ENCODE measurements around the gene NECAP2. TPM values are rescaled to one million over a fixed set of nuclear protein-coding genes. Genes with fewer than 3 reads are reported as not detected.
A peak's percentile ranks its signal among the peaks of the same experiment; 100 is the strongest.

Gene NECAP2, protein sequence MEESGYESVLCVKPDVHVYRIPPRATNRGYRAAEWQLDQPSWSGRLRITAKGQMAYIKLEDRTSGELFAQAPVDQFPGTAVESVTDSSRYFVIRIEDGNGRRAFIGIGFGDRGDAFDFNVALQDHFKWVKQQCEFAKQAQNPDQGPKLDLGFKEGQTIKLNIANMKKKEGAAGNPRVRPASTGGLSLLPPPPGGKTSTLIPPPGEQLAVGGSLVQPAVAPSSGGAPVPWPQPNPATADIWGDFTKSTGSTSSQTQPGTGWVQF
- 51.3 TPM for total RNA-seq (ENCODE audit: insufficient read depth, low replicate concordance)

DNA sequence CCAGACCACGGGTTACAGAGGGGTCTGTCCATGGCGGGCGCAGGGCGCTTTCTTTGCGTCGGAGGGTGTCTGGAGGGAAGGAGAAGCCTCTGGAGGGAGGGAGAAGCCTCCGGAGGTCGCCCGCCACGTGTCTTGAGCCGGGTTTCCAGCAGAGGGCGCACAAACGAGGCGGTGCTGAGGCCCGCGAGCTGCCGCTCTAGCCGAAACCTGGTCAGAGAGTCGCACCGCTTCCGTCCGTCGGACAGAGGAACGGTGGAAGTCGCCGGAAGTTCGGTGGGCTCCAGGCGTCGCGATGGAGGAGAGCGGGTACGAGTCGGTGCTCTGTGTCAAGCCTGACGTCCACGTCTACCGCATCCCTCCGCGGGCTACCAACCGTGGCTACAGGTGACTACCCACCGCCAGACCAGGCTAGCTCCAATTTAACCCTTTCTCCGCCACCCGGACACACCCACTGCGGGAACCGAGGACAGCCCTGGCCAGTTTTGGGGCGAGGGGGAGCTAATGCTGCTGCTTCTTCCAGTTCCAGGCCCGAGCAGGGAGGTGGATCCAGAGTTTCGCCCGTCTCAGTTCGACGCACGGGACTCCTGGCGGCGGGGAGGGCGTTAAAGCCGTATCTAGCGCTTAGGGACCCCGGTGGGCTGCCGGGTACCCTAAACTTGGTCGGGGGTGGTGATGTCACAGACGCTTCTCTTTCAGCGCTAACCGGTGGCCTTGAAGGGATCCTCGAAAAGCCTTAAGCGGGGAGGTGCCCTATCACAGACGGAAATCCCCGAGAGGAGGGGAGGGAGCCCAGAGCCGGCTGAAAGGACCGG is at the start of gene NECAP2:
Gene NECAP2, plus strand, starts transcription at position 255 of the 812 bp plus-strand sequence. Its CDS starts 38 bp downstream, at position 293.
- DNase-seq (ENCODE audit: low spot score) = peak; percentile 94

DNA sequence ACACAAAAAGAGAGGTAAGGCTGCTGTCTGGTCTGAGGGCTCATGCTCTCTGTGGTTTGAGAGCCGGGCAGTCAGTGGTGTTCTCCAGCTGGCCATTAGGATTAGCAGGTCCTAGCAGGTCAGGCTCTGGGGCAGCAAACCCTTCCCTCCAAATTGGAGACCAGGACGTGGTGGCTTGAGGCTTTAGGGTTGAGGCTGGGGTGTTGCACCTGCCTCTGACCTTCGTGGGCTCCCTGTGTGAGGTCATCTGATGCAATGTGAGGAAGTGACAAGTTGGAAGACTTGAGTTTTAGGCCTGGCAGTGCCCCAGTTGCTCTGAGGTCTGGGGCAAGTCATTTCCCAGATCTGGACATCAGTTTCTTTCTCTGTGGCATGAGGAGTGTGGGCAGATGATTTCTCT is 49.1 kb upstream of the NECAP2 start:
- no peak for DNase-seq (ENCODE audit: low spot score)

DNA sequence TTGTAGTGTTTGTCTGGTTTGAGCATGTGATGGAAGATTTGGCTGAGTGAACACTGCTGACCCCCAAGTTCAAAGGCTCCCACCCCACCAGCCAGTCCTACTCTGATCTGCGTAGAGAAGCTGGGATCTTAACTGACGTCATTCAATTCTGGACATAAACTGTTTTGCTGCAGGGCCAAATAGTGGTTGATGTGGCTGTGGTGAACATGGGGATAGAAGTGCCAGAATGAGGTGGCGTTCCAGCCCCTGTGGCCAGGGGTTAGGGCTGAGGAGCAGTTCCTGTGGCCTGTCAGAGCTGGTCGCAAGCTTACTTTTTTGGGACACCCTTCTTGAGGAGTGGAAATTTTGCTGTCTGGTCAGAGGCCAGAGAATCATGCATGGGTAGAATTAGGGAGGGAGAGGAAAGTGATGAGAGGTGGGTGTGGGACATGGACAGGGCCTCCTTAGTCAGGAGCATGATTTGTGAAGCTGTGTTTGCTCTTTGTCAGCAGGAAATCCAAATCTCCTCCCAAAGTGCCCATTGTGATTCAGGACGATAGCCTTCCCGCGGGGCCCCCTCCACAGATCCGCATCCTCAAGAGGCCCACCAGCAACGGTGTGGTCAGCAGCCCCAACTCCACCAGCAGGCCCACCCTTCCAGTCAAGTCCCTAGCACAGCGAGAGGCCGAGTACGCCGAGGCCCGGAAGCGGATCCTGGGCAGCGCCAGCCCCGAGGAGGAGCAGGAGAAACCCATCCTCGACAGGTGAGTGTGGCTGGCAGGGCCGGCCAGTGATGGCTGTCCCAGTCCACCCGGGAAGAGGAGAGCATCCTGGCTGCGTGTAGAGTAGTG is 47.6 kb upstream of the NECAP2 start:
- DNase-seq (ENCODE audit: low spot score) = no peak

DNA sequence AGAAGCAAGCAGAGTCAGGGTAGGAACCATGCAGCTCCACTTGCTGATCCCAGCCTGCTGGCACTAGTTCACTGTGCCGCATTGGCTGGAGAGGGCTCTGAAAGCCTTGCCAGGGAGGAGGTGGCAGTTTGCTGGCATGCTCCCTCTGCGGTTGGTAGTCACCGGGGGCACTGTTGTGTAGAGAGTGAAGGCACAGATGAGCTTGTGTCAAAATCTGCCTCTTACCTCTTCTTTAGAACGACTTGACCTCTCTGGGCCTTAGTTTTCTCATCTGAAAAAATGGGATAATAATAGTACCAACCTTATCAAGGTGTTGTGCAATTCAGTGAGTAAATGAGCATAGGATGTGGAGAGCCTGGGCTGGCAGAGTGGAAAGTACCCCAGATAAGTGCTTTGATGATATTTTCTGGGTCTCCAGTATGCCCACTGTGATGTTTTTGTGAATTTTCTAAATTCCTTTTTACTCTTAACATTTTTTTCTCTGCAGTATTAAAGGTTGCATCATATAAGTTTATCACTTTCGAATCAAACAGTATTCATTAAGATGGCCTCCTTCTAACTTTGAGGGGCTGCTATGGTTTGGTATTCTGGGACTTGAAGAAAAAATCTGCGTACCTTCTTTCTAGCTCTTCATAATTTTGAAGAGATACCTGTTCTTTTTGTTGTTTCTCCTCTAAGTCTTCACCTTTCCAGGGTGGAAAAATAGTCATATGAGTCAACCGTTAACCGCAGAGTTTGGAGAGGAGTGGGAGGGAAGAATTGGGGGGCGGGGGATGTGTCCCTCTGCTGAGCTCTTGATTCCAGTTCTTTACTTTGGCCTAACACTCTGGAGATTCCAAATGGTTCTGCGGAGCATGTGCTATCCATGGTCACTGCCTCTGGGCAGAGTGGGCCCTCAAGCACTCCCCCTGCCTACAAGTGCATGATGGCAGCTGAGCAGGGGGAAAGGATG is 46.7 kb upstream of the NECAP2 start:
- DNase-seq (ENCODE audit: low spot score) = no peak

DNA sequence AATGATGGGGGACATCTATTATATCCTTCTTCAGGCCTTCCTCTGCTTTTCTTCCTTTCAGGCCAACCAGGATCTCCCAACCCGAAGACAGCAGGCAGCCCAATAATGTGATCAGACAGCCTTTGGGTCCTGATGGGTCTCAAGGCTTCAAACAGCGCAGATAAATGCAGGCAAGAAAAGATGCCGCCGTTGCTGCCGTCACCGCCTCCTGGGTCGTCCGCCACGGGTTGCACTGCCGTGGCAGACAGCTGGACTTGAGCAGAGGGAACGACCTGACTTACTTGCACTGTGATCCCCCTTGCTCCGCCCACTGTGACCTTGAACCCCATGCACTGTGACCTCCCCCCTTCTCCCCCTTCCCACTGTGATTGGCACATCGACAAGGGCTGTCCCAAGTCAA is 45.5 kb upstream of the NECAP2 start:
- no peak for DNase-seq (ENCODE audit: low spot score)

DNA sequence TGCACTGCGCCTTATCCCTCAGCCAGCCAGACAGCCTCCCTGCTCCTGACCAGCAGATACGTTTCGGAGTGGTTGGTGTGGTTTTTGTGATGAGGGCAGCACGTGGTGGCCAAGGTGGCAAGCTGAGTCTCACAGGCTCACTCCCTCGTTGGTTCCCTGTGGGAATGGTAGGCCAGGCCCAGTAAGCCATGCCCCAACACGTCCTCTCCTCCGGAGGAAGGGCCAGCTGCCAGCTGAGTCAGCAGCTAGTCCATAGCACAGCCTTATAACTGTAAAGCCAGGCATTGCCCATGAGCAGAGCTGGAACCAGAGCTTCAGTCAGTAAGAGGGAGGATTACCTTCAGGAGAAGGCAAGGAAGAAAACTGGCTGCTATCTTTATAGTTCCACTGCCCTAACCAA is 43.9 kb upstream of the NECAP2 start:
- DNase-seq (ENCODE audit: low spot score) = peak; percentile 85

DNA sequence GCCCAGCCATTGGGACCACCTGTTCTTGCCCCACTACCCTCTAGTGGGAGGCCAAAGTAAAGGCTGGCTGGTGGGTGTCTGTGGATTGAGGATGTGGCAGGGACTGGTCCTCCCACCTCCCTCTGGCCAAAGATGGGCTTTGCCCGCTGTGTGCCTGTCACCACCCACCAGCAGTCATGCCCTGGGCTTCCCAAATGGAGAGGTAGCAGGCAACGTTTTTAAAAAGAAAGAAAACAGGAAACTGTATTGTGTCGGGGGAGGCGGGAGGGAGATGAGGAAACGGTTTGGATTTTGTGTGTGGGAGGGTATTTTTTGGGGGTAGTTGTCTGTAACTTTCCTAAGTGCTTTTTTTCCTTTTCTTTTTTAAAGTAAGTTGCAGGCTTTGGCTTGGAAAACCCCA is 43.4 kb upstream of the NECAP2 start:
- DNase-seq (ENCODE audit: low spot score) = no peak

DNA sequence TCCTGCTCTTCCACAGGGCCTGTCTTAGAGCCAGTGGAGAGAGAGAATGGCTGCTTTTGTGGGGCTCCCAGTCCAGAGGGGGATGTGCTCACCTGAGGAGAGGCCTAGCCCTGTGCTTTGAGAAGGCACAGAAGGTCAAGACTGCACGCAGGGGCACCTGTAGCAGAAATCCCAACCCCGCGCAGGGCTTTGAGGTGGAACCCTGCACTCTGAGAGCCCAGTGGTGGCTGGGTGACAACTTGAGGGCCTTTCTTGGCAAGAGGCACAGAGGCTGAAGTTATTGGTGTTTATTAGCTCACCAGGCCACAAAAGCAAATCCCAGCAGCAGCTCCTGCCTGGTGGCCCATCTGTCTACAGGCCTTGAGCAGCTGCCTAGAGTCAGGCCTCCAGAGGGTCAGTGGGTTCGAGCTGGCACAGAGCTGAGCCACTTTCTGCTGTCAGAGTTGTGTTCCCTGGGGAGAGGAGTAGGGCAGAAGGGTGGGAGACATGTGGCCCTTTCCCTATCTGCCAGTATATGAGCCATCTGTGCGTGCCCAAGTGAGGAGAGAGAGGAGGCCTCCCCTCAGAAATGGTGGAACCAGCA is 42.1 kb upstream of the NECAP2 start:
- DNase-seq (ENCODE audit: low spot score) = no peak

DNA sequence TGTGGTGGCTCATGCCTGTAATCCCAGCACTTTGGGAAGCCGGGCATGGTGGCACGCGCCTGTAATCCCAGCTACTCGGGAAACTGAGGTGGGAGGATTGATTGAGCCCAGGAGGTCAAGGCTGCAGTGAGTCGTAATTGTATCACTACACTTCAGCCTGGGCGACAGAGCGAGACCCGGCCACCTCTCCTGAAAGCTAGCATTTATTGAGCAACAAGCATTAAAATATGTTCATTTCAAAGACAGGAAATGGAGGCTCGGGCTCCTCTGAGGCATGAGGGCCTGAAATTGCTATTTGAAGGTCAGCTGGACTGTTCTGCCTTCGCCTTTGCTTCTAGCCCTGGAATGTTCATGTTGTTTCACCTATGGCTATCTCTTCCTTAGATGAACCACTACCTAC is 37.8 kb upstream of the NECAP2 start:
- no peak for DNase-seq (ENCODE audit: low spot score)

DNA sequence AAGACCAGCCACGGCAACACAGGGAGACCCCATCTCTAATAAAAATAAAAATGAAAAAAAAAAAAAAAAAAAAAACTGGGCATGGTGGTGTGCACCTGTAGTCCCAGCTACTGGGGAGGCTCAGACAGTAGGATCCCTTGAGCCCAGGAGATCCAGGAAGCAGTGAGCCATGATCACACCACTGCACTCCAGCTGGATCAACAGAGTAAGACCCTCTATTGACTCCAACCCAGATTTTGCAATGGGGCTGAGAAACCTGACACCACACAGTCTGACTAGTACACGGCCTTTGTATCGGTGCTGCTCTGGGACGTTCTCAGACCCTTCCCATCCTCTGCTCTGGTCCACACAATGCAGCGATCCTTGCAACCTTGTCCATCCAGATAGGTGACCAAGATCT is 35.1 kb upstream of the NECAP2 start:
- DNase-seq (ENCODE audit: low spot score) = no peak

DNA sequence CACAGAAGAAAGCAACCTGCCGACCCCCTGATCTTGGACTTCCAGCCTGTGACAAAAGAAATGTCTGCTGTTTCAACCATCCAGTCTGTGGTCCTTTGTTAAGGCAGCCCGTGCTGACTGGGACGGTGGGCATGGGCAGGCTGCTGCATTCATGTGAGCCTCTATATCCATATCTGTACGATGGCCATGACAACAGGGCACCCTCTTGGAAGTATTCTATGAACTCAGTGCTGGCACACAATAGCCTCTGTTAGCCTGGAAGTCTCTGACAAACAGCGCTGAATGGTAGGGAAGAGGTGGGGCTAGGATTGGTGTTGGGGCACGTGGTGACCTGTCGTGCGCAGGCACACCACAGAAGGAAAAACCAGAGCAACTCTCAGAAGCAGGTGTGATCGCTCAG is 33.7 kb upstream of the NECAP2 start:
- DNase-seq (ENCODE audit: low spot score) = no peak

DNA sequence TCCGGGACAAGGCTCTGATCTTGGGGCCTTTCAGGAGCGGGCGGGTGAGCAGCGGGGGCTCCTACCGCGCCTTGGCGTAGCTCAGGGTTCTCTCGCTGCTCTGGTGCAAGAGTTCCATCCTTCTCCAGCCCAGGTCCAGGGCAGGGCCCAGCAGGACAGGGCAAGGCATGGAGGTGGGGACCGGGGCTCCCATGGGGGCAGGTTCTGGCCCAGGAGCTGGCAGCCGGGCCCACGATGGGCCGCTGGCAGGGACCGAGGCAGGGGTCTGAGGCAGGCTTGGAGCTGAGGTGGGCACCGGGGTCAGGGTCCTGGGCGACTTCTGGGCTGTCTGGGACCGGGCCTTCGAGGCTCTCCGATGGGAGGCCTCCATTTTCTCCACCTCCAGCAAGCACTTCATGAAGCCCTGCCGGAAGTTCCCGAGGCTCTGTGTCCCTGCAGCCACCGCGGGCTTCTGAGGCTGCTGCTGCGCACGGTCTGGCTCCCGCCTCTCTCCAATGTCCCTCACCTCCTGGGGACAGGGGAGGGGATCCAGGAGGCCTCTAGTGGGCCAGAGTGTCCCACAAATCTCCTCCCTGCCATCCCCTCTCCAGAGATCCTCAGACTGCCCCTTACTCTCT is 30.9 kb upstream of the NECAP2 start:
- DNase-seq (ENCODE audit: low spot score) = no peak

DNA sequence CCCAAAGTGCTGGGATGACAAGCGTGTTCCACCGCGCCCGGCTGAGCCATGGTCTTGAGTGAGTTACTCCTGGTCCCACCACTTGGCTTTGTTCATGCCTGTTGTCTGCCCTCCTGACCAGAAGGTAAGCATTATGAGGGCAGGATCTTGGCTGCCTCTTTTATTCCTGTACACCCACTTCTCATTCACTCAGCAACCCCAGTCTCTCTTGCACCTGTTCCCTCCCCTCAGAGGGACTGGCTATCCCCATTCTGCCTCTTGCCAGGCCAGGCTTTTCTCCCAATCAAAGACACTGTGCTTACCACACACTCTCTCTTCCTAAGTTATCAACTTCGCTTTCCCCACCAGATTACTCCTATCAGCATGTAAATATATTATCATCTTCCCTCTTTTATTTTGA is 29.7 kb upstream of the NECAP2 start:
- DNase-seq (ENCODE audit: low spot score) = no peak

DNA sequence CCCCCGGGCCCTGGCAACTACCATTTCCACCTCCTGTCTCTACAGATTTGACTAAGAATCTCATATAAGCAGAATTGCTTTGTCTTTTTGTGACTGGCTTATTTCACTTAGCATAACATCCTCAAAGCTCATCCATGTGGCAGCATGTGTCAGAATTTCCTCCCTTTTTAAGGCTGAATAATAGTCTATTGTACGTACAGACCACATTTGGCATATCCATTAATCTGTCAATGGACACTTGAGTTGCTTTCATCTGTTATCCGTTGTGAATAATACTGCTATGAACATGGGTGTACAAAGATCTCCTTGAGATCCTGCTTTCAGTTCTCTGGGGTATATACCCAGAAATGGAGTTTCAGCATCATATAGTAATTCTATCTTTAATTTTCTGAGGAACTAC is 27.3 kb upstream of the NECAP2 start:
- DNase-seq (ENCODE audit: low spot score) = no peak

DNA sequence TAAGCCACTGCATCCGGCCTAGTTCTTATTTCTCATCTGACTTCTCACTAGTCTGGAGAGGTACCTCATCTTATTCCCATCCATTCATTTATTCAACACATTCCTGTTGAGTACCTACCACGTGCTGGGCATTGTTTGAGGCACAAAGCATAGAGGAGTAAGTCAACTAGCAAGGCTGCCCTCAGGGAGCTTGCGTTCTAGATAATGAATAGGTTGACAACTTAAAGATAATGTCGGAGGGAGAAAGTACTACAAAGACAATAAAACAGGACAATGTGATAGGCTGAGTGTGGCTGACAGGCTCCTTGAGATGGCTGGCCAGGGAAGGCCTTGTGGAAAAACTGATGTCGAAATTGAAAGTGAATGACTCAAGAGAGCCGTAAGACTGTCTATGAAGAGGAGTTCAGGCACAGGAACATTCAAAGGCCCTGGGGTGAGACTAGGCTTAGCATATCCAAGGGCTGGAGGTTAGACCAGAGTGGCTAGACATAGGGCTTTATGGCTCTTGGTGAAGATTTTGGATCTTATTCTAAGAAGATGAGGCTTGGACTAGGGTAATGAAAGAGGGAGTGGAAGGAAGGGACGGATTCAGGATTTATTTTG is 21.6 kb upstream of the NECAP2 start:
- DNase-seq (ENCODE audit: low spot score) = no peak

DNA sequence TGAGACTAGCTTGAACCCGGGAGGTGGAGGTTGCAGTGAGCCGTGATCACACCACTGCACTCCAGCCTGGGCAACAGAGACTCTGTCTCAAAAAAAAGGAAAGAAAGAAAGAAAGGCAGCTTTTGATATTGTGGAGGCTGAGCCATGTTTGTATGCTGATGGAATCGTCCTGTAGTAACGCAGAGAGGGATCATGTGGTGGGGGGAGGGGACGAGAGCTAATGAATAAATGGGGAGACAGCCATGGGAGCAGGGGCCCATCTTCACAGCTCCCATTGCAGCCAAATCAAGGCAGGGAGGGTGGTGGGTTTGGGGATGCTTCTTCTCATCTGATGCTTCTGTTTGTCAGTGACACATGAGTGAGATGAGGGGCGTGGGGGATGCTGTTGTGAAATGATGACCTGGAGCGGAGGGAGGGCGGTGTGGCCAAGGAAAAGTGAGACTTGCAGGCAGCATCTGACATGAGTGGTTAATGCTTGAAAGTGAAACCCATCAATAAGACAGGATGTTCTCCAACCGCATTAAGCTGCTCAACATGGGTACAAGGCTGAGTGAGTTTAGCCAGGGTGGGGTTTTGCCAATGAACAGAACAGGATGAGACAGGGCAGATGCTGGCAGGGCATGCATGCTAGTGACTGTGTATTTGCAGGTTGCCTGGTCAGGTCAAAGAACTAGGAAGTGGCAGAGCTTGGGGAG is 20.0 kb upstream of the NECAP2 start:
- no peak for DNase-seq (ENCODE audit: low spot score)

DNA sequence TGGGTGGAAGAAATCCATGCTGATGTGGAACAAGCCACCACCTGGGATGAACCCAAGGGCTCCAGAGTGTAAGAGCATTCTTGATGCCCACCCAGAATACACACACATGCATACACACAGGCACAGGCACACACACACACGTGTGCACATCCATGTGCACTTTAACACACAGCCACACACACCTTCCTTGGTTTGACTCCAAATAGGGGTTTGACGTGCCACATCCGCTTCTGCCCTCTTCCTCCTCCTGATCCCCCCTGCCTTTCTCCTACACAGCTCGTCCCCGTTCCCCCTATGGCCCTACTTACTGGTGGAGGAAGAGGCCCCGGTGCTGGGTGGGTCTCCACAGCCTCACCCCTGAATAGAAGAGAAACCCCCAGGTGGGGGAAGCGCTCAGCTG is 19.3 kb upstream of the NECAP2 start:
- DNase-seq (ENCODE audit: low spot score) = no peak

DNA sequence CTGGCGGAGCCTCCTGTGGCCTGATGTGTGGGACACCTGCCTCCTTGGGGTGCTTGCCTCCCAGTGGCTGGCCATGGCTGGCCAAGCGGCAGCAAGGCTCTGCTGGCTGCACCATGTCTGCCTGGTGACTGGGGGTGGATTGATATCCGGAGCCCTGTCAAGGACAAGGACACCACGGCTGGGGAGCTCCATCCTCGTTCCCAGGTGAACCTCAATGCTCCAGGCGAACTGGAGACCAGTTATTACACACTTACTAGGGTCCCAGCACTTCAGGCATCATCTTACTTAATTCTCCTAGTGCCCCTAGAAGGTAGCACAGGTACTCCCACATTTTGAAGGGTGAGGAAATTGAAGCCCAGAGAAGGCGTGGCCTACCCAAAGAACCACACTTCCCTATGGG is 18.5 kb upstream of the NECAP2 start:
- no peak for DNase-seq (ENCODE audit: low spot score)
